Activated naive CD4-positive, alpha-beta T cell treated with anti-CD3 and anti-CD28 coated beads, Interleukin-2, amount 50 U/mL, for 24 hours (primary cell): Measurements from ENCODE around the gene FAM234B.

ENCODE experiments used
- H3K27ac Mint-ChIP-seq: one replicate; pipeline ENCODE4 v1.8.0; 2021; ENCODE audit warnings: mild to moderate bottlenecking, mixed read lengths
- H3K27me3 Mint-ChIP-seq: one replicate; pipeline ENCODE4 v1.8.0; 2021; ENCODE audit warnings: mixed read lengths
- H3K36me3 Mint-ChIP-seq: one replicate; pipeline ENCODE4 v1.8.0; 2021; ENCODE audit warnings: mixed read lengths
- H3K4me1 Mint-ChIP-seq: one replicate; pipeline ENCODE4 v1.8.0; 2021; ENCODE audit warnings: mixed read lengths
- H3K4me3 Mint-ChIP-seq: one replicate; pipeline ENCODE4 v1.8.0; 2021; ENCODE audit warnings: mild to moderate bottlenecking, mixed read lengths
- H3K9me3 Mint-ChIP-seq: one replicate; pipeline ENCODE4 v1.8.0; 2021; ENCODE audit warnings: mixed read lengths

FAM234B gene

GRCh38 chr12:13088496-13088895, 44.3 kb downstream of the FAM234B start:
- Mint-ChIP-seq H3K9me3 (no peaks in the 10 kb centered on the region), H3K4me3 (no peak overlapping the region), H3K36me3 (peaks cover 8% of the 10 kb centered on the region), H3K27ac (no peak overlapping the region), H3K4me1 (no peaks in the 10 kb centered on the region), H3K27me3 (no peaks in the 10 kb centered on the region)

- Mint-ChIP-seq H3K4me1 (no peaks in the 10 kb centered on the region), H3K36me3 (peaks cover 2% of the 10 kb centered on the region), H3K4me3 (no peak overlapping the region), H3K9me3 (no peaks in the 10 kb centered on the region), H3K27me3 (no peaks in the 10 kb centered on the region), H3K27ac (no peak overlapping the region)
These were observed 45.9 kb downstream of the FAM234B start for GRCh38 chr12:13090054-13090453.

GRCh38 chr12:13091832-13092231, 47.7 kb downstream of the FAM234B start:
- Mint-ChIP-seq H3K4me3 (no peak overlapping the region), H3K27ac (no peak overlapping the region), H3K27me3 (no peaks in the 10 kb centered on the region), H3K36me3 (no peaks in the 10 kb centered on the region), H3K4me1 (no peaks in the 10 kb centered on the region), H3K9me3 (no peaks in the 10 kb centered on the region)

GRCh38 chr12:13093191-13093847, 49.1 kb downstream of the FAM234B start:
- H3K4me3 Mint-ChIP-seq, result no peak overlapping the region
- no peaks in the 10 kb centered on the region for H3K9me3 Mint-ChIP-seq
- no peak overlapping the region for H3K27ac Mint-ChIP-seq
- no peaks in the 10 kb centered on the region for H3K36me3 Mint-ChIP-seq
- H3K27me3 Mint-ChIP-seq, result no peaks in the 10 kb centered on the region
- peaks cover 8% of the 10 kb centered on the region for H3K4me1 Mint-ChIP-seq

GRCh38 chr12:13093848-13094220, 49.7 kb downstream of the FAM234B start:
- no peak overlapping the region for H3K4me3 Mint-ChIP-seq
- H3K27me3 Mint-ChIP-seq, result no peaks in the 10 kb centered on the region
- peaks cover 13% of the 10 kb centered on the region for H3K4me1 Mint-ChIP-seq
- H3K27ac Mint-ChIP-seq, result no peak overlapping the region
- H3K36me3 Mint-ChIP-seq, result no peaks in the 10 kb centered on the region
- H3K9me3 Mint-ChIP-seq, result no peaks in the 10 kb centered on the region

- Mint-ChIP-seq H3K4me3 (no peak overlapping the region), H3K4me1 (peaks cover 19% of the 10 kb centered on the region), H3K36me3 (no peaks in the 10 kb centered on the region), H3K27me3 (no peaks in the 10 kb centered on the region), H3K27ac (no peak overlapping the region), H3K9me3 (no peaks in the 10 kb centered on the region)
These were observed 50.2 kb downstream of the FAM234B start for GRCh38 chr12:13094367-13094766.

- Mint-ChIP-seq H3K9me3 (no peaks in the 10 kb centered on the region), H3K4me1 (peaks cover 29% of the 10 kb centered on the region), H3K27me3 (no peaks in the 10 kb centered on the region), H3K27ac (no peak overlapping the region), H3K4me3 (no peak overlapping the region), H3K36me3 (no peaks in the 10 kb centered on the region)
These were observed 51.2 kb downstream of the FAM234B start for GRCh38 chr12:13095266-13095995.

GRCh38 chr12:13097491-13098011, 53.4 kb downstream of the FAM234B start:
- Mint-ChIP-seq H3K27me3 (no peaks in the 10 kb centered on the region), H3K27ac (peak overlapping the region; percentile 71), H3K4me1 (peaks cover 46% of the 10 kb centered on the region), H3K9me3 (no peaks in the 10 kb centered on the region), H3K4me3 (peak overlapping the region; percentile 68), H3K36me3 (no peaks in the 10 kb centered on the region)

GRCh38 chr12:13099066-13099843, 55.1 kb downstream of the FAM234B start:
- Mint-ChIP-seq H3K27me3 (no peaks in the 10 kb centered on the region), H3K27ac (peak overlapping the region; percentile 78), H3K36me3 (no peaks in the 10 kb centered on the region), H3K9me3 (no peaks in the 10 kb centered on the region), H3K4me3 (peak overlapping the region; percentile 41), H3K4me1 (peaks cover 56% of the 10 kb centered on the region)

- H3K4me3 Mint-ChIP-seq, result peak overlapping the region; percentile 84
- H3K27me3 Mint-ChIP-seq, result no peaks in the 10 kb centered on the region
- H3K4me1 Mint-ChIP-seq, result peaks cover 56% of the 10 kb centered on the region
- no peaks in the 10 kb centered on the region for H3K9me3 Mint-ChIP-seq
- H3K27ac Mint-ChIP-seq, result peak overlapping the region; percentile 89
- no peaks in the 10 kb centered on the region for H3K36me3 Mint-ChIP-seq
These were observed 55.8 kb downstream of the FAM234B start for GRCh38 chr12:13099844-13100604.

GRCh38 chr12:13100605-13100881, 56.4 kb downstream of the FAM234B start:
- Mint-ChIP-seq H3K27me3 (no peaks in the 10 kb centered on the region), H3K4me3 (peak overlapping the region; percentile 84), H3K27ac (peak overlapping the region; percentile 89), H3K9me3 (no peaks in the 10 kb centered on the region), H3K4me1 (peaks cover 56% of the 10 kb centered on the region), H3K36me3 (no peaks in the 10 kb centered on the region)

GRCh38 chr12:13100882-13101769, 56.9 kb downstream of the FAM234B start:
- no peaks in the 10 kb centered on the region for H3K27me3 Mint-ChIP-seq
- no peaks in the 10 kb centered on the region for H3K36me3 Mint-ChIP-seq
- peak overlapping the region; percentile 89 for H3K27ac Mint-ChIP-seq
- peak overlapping the region; percentile 84 for H3K4me3 Mint-ChIP-seq
- peaks cover 56% of the 10 kb centered on the region for H3K4me1 Mint-ChIP-seq
- no peaks in the 10 kb centered on the region for H3K9me3 Mint-ChIP-seq

- Mint-ChIP-seq H3K27ac (peak overlapping the region; percentile 80), H3K4me3 (peak overlapping the region; percentile 84), H3K27me3 (no peaks in the 10 kb centered on the region), H3K4me1 (peaks cover 56% of the 10 kb centered on the region), H3K9me3 (no peaks in the 10 kb centered on the region), H3K36me3 (no peaks in the 10 kb centered on the region)
These were observed 57.7 kb downstream of the FAM234B start for GRCh38 chr12:13101821-13102375.

- H3K9me3 Mint-ChIP-seq, result no peaks in the 10 kb centered on the region
- H3K4me3 Mint-ChIP-seq, result peak overlapping the region; percentile 84
- no peaks in the 10 kb centered on the region for H3K36me3 Mint-ChIP-seq
- no peaks in the 10 kb centered on the region for H3K27me3 Mint-ChIP-seq
- H3K27ac Mint-ChIP-seq, result peak overlapping the region; percentile 70
- peaks cover 55% of the 10 kb centered on the region for H3K4me1 Mint-ChIP-seq
These were observed 58.4 kb downstream of the FAM234B start for GRCh38 chr12:13102461-13103195.
